ENCODE data around the gene PRSS21.

Gene PRSS21

DNA sequence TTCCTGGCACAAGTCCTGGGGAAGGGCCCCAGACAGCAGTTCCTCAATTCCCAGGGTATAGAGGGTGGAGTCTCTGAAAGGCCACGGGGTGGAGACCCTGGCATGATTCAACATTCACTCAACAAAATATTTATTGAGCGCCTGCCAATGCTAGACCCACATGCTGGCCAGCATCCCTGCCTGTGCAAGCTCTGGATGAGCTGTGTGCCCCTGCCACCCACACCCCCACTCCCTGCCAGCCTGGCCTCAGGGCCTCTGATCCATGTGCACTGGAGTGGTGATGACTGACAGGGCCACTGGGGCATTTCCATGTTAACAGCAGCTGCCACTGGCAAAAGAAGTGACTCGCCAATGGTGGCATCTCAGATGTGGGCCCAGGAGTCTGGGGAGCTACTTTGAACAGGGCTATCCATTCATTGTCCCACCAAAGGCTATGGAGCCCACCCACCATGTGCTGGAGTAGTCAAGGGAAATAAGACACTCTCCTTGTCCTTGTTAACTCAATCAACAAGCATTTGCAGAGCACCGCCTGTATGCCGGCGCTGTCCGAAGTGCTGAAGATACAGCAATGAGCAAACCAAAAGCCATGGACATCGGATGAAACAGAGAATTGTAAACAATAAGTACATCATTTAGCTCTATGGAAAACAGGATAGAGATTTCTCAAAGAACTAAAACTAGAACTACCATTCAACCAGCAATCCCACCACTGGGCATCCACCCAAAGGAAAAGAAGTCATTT is 44.0 kb downstream of the PRSS21 start:
- in situ Hi-C loops (cut with MboI; ENCODE audit: low sequenced_read_pairs), result no loop called here

DNA sequence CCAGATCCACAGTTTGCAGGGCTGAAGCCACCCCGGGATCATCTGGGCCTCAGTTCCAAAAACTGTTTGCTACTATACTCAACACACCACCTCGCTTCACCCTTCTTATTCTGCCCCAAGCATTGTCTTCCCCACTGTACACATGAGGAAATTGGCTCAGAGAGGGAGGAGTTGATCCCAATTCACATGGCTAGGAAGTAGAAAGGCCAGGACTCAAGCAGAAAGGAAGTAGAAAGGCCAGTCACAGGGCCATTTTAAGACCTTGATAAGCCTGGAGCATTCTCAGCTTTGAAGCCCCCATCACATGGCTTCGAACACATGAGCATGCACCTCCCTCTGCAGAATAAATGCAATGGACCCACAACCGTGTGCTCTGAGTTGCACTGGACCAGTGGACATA is 48.6 kb downstream of the PRSS21 start:
- in situ Hi-C loops (cut with MboI; ENCODE audit: low sequenced_read_pairs), result no loop called here

DNA sequence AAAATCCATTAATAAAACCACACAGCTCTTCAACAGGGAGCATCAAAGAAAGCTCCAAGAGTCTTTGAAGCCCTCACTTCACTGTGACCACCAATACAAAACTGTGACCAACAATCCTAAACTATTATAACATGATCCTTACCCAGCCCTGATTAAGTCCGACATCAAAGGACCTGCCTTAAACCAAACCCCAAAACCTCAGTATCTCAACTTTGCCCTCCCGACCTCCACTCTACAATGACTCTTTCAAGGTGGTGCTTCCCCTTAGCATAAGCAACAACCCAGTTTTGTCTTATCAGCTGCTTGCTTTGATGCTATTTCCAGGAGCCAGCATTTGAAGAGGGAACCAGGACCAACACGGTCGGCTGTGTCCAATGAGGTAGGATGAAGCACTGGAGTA is 49.4 kb downstream of the PRSS21 start:
- in situ Hi-C loops (cut with MboI; ENCODE audit: low sequenced_read_pairs), result no loop called here

DNA sequence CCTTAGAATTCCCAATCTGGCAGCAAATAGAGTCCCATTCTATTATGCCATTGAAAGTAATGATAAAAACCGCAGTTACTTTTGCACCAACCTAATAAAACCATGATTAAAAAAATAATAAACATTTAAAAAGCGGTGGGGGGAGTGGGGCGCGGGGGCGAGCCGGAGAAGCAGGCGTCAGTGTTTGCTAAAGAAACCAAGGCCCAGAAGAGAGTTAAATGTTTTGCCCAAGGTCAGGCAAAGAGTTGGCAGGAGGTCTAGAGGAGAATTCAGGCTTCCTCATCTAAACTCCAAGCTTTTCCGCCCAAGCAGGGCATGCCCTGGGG is 50.6 kb downstream of the PRSS21 start:
- in situ Hi-C loops (cut with MboI; ENCODE audit: low sequenced_read_pairs), result no loop called here

DNA sequence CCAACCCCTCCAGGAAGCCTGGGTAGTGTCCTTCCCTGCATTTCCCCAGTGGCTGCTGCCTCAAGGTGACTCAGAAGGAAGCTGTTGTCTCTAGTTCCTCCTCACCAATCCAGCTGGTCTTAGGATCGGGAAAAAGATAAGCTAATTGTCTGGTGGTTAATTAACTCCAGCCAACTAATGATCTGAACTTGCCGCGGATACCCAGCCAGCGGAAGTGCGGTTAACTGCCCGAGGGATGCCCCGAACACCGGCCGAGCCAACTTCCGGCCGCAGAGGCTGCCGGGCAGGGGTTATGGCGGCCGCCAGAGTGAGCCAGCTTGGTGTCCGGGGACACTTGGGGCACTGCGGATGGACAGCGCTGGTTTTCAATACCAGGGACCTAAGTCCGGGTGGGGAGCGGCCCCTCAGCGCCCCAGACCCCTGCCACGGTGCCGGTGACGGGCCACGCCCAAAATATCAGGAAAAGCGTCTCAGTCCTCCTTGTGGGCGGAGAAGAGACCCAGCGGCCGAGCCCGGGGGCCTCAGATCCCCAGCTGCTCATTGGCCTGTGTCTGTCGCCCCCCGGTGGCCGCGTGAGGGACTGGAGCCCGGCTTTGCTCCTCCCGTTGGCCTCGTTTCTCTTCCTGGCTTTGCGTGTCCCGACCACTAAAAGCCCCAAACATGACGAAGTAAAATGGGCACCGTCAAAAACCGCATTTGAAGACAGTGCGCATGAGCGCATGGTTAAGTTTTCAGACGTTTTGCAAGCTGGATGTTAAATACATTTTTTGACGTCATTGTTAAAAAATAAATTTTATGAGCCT is 51.2 kb downstream of the PRSS21 start:
- in situ Hi-C loops (cut with MboI; ENCODE audit: low sequenced_read_pairs), result no loop called here
